HEK293 (cell line): ENCODE results near the gene PTGFRN.

Experiments
- GLI2 ChIP-seq: fragments of 450-650 bp; formaldehyde crosslinking; IDR thresholded peaks from 2 replicates; pipeline ENCODE4; 2017; ENCODE audit warnings: missing biosample characterization, missing genetic modification characterization, low read depth, borderline replicate concordance
- HOXC10 ChIP-seq: sonication (generic); formaldehyde crosslinking; IDR thresholded peaks from 2 replicates; pipeline ENCODE4 v1.8.1; 2023; ENCODE audit warnings: mild to moderate bottlenecking, missing genetic modification reagents
- MEIS1 ChIP-seq: sonication (generic); formaldehyde crosslinking; IDR thresholded peaks from 2 replicates; pipeline ENCODE4 v1.8.1; 2022; ENCODE audit warnings: missing genetic modification reagents, mild to moderate bottlenecking, borderline replicate concordance
- WT1 ChIP-seq: fragments of 450-650 bp; formaldehyde crosslinking; IDR thresholded peaks from 2 replicates; pipeline ENCODE4 v1.5.1; 2016; ENCODE audit warnings: missing biosample characterization, missing genetic modification characterization
- ZBTB21 ChIP-seq: fragments of 450-650 bp; formaldehyde crosslinking; IDR thresholded peaks from 2 replicates; pipeline ENCODE4 v1.5.1; 2017; ENCODE audit warnings: missing biosample characterization, missing genetic modification characterization
- ZNF155 ChIP-seq: fragments of 450-650 bp; formaldehyde crosslinking; IDR thresholded peaks from 2 replicates; pipeline ENCODE4 v1.5.1; 2016; ENCODE audit warnings: missing biosample characterization, missing genetic modification characterization
- ZNF174 ChIP-seq: fragments of 450-650 bp; formaldehyde crosslinking; IDR thresholded peaks from 2 replicates; pipeline ENCODE4 v1.5.0; 2017; ENCODE audit warnings: missing biosample characterization, mild to moderate bottlenecking, missing genetic modification characterization
- ZNF302 ChIP-seq: fragments of 450-650 bp; formaldehyde crosslinking; IDR thresholded peaks from 2 replicates; pipeline ENCODE4 v1.5.1; 2016; ENCODE audit warnings: missing biosample characterization, missing genetic modification characterization, low read depth
- ZNF366 ChIP-seq: fragments of 450-650 bp; formaldehyde crosslinking; conservative IDR thresholded peaks from 2 replicates; pipeline ENCODE4 v1.5.1; 2016; ENCODE audit warnings: missing biosample characterization, missing genetic modification characterization
- ZNF391 ChIP-seq: fragments of 450-650 bp; formaldehyde crosslinking; IDR thresholded peaks from 2 replicates; pipeline ENCODE4 v1.5.1; 2016; ENCODE audit warnings: low read depth, missing biosample characterization, missing genetic modification characterization, borderline replicate concordance
- ZNF473 ChIP-seq: fragments of 450-650 bp; formaldehyde crosslinking; IDR thresholded peaks from 2 replicates; pipeline ENCODE4 v1.5.1; 2017; ENCODE audit warnings: missing biosample characterization, missing genetic modification characterization
- ZNF48 ChIP-seq: fragments of 450-650 bp; formaldehyde crosslinking; IDR thresholded peaks from 2 replicates; pipeline ENCODE4 v1.5.1; 2016; ENCODE audit warnings: missing biosample characterization, missing genetic modification characterization
- ZNF501 ChIP-seq: fragments of 450-650 bp; formaldehyde crosslinking; IDR thresholded peaks from 2 replicates; pipeline ENCODE4 v1.5.1; 2016; ENCODE audit warnings: missing biosample characterization, missing genetic modification characterization
- ZNF529 ChIP-seq: fragments of 450-650 bp; formaldehyde crosslinking; IDR thresholded peaks from 2 replicates; pipeline ENCODE4 v1.5.1; 2017; ENCODE audit warnings: missing genetic modification characterization, missing biosample characterization; ENCODE audit not compliant: insufficient replicate concordance
- ZNF555 ChIP-seq: fragments of 450-650 bp; formaldehyde crosslinking; conservative IDR thresholded peaks from 2 replicates; pipeline ENCODE4 v1.5.1; 2017; ENCODE audit warnings: missing biosample characterization, mild to moderate bottlenecking, missing genetic modification characterization, inconsistent platforms
- ZNF558 ChIP-seq: fragments of 450-650 bp; formaldehyde crosslinking; IDR thresholded peaks from 2 replicates; pipeline ENCODE4 v1.5.1; 2016; ENCODE audit warnings: missing biosample characterization, missing genetic modification characterization
- ZNF561 ChIP-seq: fragments of 450-650 bp; IDR thresholded peaks from 2 replicates; pipeline ENCODE4 v1.5.1; 2018; ENCODE audit warnings: missing biosample characterization, missing genetic modification characterization, borderline replicate concordance
- ZNF610 ChIP-seq: fragments of 450-650 bp; formaldehyde crosslinking; IDR thresholded peaks from 2 replicates; pipeline ENCODE4 v1.5.1; 2016; ENCODE audit warnings: missing biosample characterization, missing genetic modification characterization, borderline replicate concordance
- ZNF624 ChIP-seq: fragments of 450-650 bp; formaldehyde crosslinking; IDR thresholded peaks from 2 replicates; pipeline ENCODE4 v1.5.1; 2017; ENCODE audit warnings: missing biosample characterization, missing genetic modification characterization
- ZNF660 ChIP-seq: fragments of 450-650 bp; IDR thresholded peaks from 2 replicates; pipeline ENCODE4 v1.5.1; 2018; ENCODE audit warnings: missing biosample characterization, mild to moderate bottlenecking, missing genetic modification characterization
- ZNF747 ChIP-seq: fragments of 450-650 bp; formaldehyde crosslinking; IDR thresholded peaks from 2 replicates; pipeline ENCODE4 v1.5.1; 2016; ENCODE audit warnings: missing biosample characterization, missing genetic modification characterization
- ZNF837 ChIP-seq: fragments of 450-650 bp; formaldehyde crosslinking; IDR thresholded peaks from 2 replicates; pipeline ENCODE4 v1.5.1; 2016; ENCODE audit warnings: missing biosample characterization, missing genetic modification characterization
- TF ChIP-seq, protein P1 (sequence below): fragments of 450-650 bp; formaldehyde crosslinking; IDR thresholded peaks from 2 replicates; pipeline ENCODE4 v1.5.1; 2016; ENCODE audit warnings: missing biosample characterization, missing genetic modification characterization
- TF ChIP-seq, protein P2 (sequence below): fragments of 450-650 bp; formaldehyde crosslinking; IDR thresholded peaks from 2 replicates; pipeline ENCODE4; 2016; ENCODE audit warnings: missing biosample characterization, missing genetic modification characterization
- TF ChIP-seq, protein P3 (sequence below): fragments of 450-650 bp; formaldehyde crosslinking; IDR thresholded peaks from 2 replicates; pipeline ENCODE4 v1.5.1; 2017; ENCODE audit warnings: missing biosample characterization, missing genetic modification characterization
- TF ChIP-seq, protein P4 (sequence below): fragments of 450-650 bp; formaldehyde crosslinking; IDR thresholded peaks from 2 replicates; pipeline ENCODE4 v1.5.1; 2017; ENCODE audit warnings: missing biosample characterization, missing genetic modification characterization
- TF ChIP-seq, protein P5 (sequence below): fragments of 450-650 bp; formaldehyde crosslinking; IDR thresholded peaks from 2 replicates; pipeline ENCODE4 v1.5.1; 2016; ENCODE audit warnings: missing biosample characterization, missing genetic modification characterization, borderline replicate concordance

The PTGFRN gene

DNA sequence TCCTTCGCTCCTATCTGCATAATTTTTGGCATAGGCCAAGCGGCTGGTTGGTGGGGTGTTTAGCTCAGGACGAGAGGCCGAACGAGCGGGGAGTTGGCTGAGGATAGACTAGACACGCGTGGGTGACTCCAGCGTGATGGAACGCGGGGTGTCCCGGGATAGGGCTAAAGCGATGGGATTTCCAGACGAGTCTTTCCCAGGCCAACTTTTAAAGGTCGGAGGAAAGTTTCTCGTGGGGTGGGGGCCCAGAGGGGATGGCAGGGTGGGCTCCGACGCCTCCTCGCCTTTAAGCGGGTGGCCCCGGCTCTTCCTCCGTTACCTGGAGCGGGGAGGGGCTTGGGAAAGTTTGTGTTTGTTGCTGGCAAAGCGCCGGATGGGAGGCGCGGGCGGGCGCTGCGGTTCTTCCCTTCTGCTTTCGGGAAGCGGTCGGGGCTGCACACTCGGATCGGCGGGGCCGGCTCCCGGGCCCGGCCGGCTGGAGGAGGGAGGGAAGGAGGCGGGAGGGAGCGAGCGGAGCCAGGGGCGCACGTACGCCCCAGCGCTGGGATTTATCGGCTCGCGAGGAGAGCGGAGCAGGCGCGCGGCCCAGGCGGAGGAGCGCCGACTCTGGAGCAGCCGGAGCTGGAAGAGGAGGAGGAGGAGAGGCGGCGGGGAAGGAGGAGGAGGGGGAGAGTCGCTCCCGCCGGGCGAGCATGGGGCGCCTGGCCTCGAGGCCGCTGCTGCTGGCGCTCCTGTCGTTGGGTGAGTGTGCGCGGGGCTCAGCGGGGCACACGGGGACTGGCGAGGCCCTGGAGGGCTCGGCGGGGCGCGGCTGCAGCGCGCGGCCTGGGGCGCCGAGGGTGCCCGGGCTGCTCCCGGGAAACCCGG lies at the start of gene PTGFRN (continued):
- TF ChIP-seq, protein P1, sequence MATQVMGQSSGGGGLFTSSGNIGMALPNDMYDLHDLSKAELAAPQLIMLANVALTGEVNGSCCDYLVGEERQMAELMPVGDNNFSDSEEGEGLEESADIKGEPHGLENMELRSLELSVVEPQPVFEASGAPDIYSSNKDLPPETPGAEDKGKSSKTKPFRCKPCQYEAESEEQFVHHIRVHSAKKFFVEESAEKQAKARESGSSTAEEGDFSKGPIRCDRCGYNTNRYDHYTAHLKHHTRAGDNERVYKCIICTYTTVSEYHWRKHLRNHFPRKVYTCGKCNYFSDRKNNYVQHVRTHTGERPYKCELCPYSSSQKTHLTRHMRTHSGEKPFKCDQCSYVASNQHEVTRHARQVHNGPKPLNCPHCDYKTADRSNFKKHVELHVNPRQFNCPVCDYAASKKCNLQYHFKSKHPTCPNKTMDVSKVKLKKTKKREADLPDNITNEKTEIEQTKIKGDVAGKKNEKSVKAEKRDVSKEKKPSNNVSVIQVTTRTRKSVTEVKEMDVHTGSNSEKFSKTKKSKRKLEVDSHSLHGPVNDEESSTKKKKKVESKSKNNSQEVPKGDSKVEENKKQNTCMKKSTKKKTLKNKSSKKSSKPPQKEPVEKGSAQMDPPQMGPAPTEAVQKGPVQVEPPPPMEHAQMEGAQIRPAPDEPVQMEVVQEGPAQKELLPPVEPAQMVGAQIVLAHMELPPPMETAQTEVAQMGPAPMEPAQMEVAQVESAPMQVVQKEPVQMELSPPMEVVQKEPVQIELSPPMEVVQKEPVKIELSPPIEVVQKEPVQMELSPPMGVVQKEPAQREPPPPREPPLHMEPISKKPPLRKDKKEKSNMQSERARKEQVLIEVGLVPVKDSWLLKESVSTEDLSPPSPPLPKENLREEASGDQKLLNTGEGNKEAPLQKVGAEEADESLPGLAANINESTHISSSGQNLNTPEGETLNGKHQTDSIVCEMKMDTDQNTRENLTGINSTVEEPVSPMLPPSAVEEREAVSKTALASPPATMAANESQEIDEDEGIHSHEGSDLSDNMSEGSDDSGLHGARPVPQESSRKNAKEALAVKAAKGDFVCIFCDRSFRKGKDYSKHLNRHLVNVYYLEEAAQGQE (tag by site-specific recombination): no peak
- TF ChIP-seq ZNF555 (tag by site-specific recombination): no peak
- TF ChIP-seq, protein P2, sequence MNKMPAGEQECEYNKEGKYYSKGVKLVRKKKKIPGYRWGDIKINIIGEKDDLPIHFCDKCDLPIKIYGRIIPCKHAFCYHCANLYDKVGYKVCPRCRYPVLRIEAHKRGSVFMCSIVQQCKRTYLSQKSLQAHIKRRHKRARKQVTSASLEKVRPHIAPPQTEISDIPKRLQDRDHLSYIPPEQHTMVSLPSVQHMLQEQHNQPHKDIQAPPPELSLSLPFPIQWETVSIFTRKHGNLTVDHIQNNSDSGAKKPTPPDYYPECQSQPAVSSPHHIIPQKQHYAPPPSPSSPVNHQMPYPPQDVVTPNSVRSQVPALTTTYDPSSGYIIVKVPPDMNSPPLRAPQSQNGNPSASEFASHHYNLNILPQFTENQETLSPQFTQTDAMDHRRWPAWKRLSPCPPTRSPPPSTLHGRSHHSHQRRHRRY (tag by site-specific recombination): no peak
- TF ChIP-seq GLI2 (tag by site-specific recombination): no peak
- no peak for TF ChIP-seq ZNF747
- TF ChIP-seq ZNF558 (tag by site-specific recombination): no peak
- peak; percentile 86 for TF ChIP-seq ZNF501 (tag by site-specific recombination)
- TF ChIP-seq, protein P3, sequence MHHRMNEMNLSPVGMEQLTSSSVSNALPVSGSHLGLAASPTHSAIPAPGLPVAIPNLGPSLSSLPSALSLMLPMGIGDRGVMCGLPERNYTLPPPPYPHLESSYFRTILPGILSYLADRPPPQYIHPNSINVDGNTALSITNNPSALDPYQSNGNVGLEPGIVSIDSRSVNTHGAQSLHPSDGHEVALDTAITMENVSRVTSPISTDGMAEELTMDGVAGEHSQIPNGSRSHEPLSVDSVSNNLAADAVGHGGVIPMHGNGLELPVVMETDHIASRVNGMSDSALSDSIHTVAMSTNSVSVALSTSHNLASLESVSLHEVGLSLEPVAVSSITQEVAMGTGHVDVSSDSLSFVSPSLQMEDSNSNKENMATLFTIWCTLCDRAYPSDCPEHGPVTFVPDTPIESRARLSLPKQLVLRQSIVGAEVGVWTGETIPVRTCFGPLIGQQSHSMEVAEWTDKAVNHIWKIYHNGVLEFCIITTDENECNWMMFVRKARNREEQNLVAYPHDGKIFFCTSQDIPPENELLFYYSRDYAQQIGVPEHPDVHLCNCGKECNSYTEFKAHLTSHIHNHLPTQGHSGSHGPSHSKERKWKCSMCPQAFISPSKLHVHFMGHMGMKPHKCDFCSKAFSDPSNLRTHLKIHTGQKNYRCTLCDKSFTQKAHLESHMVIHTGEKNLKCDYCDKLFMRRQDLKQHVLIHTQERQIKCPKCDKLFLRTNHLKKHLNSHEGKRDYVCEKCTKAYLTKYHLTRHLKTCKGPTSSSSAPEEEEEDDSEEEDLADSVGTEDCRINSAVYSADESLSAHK (tag by site-specific recombination): peak; percentile 12; the same call in 1 of the 2 replicates
- TF ChIP-seq ZNF174 (tag by site-specific recombination): no peak
- no peak for TF ChIP-seq ZNF624
- TF ChIP-seq ZNF366 (tag by site-specific recombination): peak; percentile 96
- TF ChIP-seq ZNF302 (tag by site-specific recombination): no peak
- no peak for TF ChIP-seq ZBTB21 (tag by site-specific recombination)
- TF ChIP-seq ZNF529 (tag by site-specific recombination): no peak
- TF ChIP-seq, protein P4, sequence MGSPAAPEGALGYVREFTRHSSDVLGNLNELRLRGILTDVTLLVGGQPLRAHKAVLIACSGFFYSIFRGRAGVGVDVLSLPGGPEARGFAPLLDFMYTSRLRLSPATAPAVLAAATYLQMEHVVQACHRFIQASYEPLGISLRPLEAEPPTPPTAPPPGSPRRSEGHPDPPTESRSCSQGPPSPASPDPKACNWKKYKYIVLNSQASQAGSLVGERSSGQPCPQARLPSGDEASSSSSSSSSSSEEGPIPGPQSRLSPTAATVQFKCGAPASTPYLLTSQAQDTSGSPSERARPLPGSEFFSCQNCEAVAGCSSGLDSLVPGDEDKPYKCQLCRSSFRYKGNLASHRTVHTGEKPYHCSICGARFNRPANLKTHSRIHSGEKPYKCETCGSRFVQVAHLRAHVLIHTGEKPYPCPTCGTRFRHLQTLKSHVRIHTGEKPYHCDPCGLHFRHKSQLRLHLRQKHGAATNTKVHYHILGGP: no peak
- no peak for TF ChIP-seq ZNF837 (tag by site-specific recombination)
- TF ChIP-seq MEIS1 (CRISPR knock-in tag): no peak
- TF ChIP-seq WT1 (tag by site-specific recombination): peak; percentile 32; the same call in 1 of the 2 replicates
- peak; percentile 84; the same call in 1 of the 2 replicates for TF ChIP-seq ZNF660 (tag by site-specific recombination)
- 0 out of 2 replicates have a peak, but pooled peaks have one; percentile 43 for TF ChIP-seq ZNF610
- 0 out of 2 replicates have a peak, but pooled peaks have one; percentile 39 for TF ChIP-seq ZNF391
- no peak for TF ChIP-seq ZNF48
- TF ChIP-seq ZNF473 (tag by site-specific recombination): no peak
- TF ChIP-seq ZNF561 (tag by site-specific recombination): no peak
- TF ChIP-seq, protein P5, sequence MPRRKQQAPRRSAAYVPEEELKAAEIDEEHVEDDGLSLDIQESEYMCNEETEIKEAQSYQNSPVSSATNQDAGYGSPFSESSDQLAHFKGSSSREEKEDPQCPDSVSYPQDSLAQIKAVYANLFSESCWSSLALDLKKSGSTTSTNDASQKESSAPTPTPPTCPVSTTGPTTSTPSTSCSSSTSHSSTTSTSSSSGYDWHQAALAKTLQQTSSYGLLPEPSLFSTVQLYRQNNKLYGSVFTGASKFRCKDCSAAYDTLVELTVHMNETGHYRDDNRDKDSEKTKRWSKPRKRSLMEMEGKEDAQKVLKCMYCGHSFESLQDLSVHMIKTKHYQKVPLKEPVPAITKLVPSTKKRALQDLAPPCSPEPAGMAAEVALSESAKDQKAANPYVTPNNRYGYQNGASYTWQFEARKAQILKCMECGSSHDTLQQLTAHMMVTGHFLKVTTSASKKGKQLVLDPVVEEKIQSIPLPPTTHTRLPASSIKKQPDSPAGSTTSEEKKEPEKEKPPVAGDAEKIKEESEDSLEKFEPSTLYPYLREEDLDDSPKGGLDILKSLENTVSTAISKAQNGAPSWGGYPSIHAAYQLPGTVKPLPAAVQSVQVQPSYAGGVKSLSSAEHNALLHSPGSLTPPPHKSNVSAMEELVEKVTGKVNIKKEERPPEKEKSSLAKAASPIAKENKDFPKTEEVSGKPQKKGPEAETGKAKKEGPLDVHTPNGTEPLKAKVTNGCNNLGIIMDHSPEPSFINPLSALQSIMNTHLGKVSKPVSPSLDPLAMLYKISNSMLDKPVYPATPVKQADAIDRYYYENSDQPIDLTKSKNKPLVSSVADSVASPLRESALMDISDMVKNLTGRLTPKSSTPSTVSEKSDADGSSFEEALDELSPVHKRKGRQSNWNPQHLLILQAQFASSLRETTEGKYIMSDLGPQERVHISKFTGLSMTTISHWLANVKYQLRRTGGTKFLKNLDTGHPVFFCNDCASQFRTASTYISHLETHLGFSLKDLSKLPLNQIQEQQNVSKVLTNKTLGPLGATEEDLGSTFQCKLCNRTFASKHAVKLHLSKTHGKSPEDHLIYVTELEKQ (tag by site-specific recombination): no peak
- no peak for TF ChIP-seq ZNF155
- TF ChIP-seq HOXC10 (CRISPR knock-in tag): 0 out of 2 replicates have a peak, but pooled peaks have one; percentile 31
